Caco-2 (cell line): ENCODE results near the gene OR7C2. TPM values are rescaled to one million over a fixed set of nuclear protein-coding genes. Genes with fewer than 3 reads are reported as not detected.

Experiments used
- BruUV-seq: library from RNA; stranded (reverse); fragments of 400-500 nt; replicated peaks from 2 replicates; lab custom pipeline; 2021; lab: Mats Ljungman, UMichigan
- CTCF ChIA-PET: fragments of 300-600 bp; sonication (Branson Sonifier 250); formaldehyde crosslinking; loops from one replicate; lab custom pipeline; 2022; ENCODE audit warnings: antibody characterized with exemption; lab: Charles Lee
- POLR2A ChIA-PET: fragments of 300-600 bp; sonication (Branson Sonifier 250); formaldehyde crosslinking; loops from one replicate; lab custom pipeline; 2022; ENCODE audit warnings: antibody characterized with exemption; lab: Charles Lee
- DNase-seq, 2 experiments: peaks; one replicate each; pipeline versions ENCODE4 v3.0.0 to v3.0.0-alpha.2; 2020 to 2022
- H3K27me3 ChIP-seq: replicated peaks from 2 replicates; pipeline ENCODE4 v1.6.0; 2011; ENCODE audit warnings: low read length; ENCODE audit not compliant: control insufficient read depth, insufficient read depth
- H3K36me3 ChIP-seq: 2 replicates; pipeline ENCODE4 v1.5.1; 2011; ENCODE audit warnings: low read length; ENCODE audit not compliant: control insufficient read depth, insufficient read depth
- H3K4me1 ChIP-seq: fragments of 250-450 bp; sonication (Bioruptor Pico); 2 replicates; pipeline ENCODE4 v1.5.1; 2020; ENCODE audit warnings: mild to moderate bottlenecking
- H3K4me3 ChIP-seq: 2 replicates; pipeline ENCODE4 v1.5.1; 2011; ENCODE audit warnings: low read depth, mild to moderate bottlenecking, control low read depth, low read length
- H3K9me3 ChIP-seq: fragments of 250-450 bp; sonication (Bioruptor Pico); 2 replicates; pipeline ENCODE4 v1.5.1; 2020; ENCODE audit warnings: mild to moderate bottlenecking, moderate library complexity
- H3K27ac Mint-ChIP-seq: one replicate; pipeline ENCODE4 v1.8.0; 2022; ENCODE audit warnings: mixed read lengths; ENCODE audit not compliant: unreplicated experiment
- H3K27me3 Mint-ChIP-seq: one replicate; pipeline ENCODE4 v1.8.0; 2022; ENCODE audit warnings: mixed read lengths; ENCODE audit not compliant: insufficient read depth, unreplicated experiment
- H3K36me3 Mint-ChIP-seq: one replicate; pipeline ENCODE4 v1.8.0; 2022; ENCODE audit warnings: mild to moderate bottlenecking, mixed read lengths; ENCODE audit not compliant: insufficient read depth, unreplicated experiment
- H3K4me1 Mint-ChIP-seq: one replicate; pipeline ENCODE4 v1.8.0; 2022; ENCODE audit warnings: low read depth, mixed read lengths; ENCODE audit not compliant: unreplicated experiment
- H3K4me3 Mint-ChIP-seq: one replicate; pipeline ENCODE4 v1.8.0; 2022; ENCODE audit warnings: mild to moderate bottlenecking, moderate library complexity, mixed read lengths; ENCODE audit not compliant: unreplicated experiment
- H3K9me3 Mint-ChIP-seq: one replicate; pipeline ENCODE4 v1.8.0; 2022; ENCODE audit warnings: mixed read lengths; ENCODE audit not compliant: unreplicated experiment
- CTCF ChIP-seq, 2 experiments: fragments of 200-600 bp in 1 of 2; IDR thresholded peaks; 1 replicate in 1 of 2; 2 replicates in 1 of 2; pipeline versions ENCODE4 v1.5.1 to v1.8.0; 2011 to 2022; ENCODE audit warnings: antibody characterized with exemption in 1 of 2, control low read depth in 1 of 2, inconsistent platforms in 1 of 2, low read depth in 1 of 2, low read length in 1 of 2, mild to moderate bottlenecking in 1 of 2, moderate library complexity in 1 of 2; ENCODE audit not compliant: insufficient read depth in 1 of 2, severe bottlenecking in 1 of 2, unreplicated experiment in 1 of 2
- intact Hi-C: fragments of 100-400 bp; cut with micrococcal nuclease; formaldehyde crosslinking; loops from one replicate; pipeline ENCODE4 v1.10.0; 2022; ENCODE audit not compliant: unreplicated experiment
- total RNA-seq: library from RNA; stranded (reverse); gene quantifications from 2 replicates; pipeline ENCODE4 v1.2.3, GENCODE V29; 2022

OR7C2 gene
- total RNA-seq, 1 experiment from 2014 or later, result not detected

DNA sequence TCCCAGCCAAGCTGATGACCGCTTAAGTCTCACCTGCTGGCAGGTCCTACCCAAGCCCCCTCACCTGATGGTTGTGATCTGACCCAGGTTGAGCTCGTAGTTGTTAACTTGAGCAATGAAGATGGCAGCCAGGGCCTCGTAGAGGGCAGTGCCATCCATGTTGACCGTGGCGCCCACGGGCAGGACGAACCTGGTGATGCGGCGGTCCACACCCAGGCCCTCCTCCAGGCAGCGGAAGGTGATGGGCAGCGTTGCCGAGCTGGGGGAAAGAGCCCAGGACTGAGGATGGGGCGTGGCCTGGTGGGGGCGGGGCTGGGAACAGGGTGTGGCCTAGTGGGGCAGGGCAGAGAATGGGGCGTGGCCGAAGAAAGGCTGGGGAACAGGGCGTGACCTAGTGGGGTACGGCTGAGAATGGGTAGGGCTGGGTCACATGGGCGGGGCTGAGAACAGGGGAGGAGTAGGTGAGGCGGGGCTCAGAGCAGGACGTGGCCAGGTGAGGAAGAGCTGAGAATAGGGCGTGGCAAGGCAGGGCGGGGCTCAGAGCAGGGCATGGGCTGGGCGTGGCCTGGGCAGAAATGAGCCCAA is 12.9 kb downstream of the OR7C2 start:
- intact Hi-C loops, result no loop called here
- ChIA-PET POLR2A (interaction anchor here (0.5 kb wide), 1 partner anchor 239 kb away, joined by 3 read pairs; no protein-coding TSS in a partner anchor), CTCF (no interaction called here)
- Mint-ChIP-seq H3K9me3 (peaks cover 22% of the 10 kb centered on the region), H3K4me3 (no peak overlapping the region), H3K36me3 (no peaks in the 10 kb centered on the region), H3K4me1 (no peaks in the 10 kb centered on the region), H3K27ac (no peak overlapping the region), H3K27me3 (no peaks in the 10 kb centered on the region)
- DNase-seq, result peak in 1 of 2 experiments; percentile 34
- TF ChIP-seq CTCF (IDR thresholded peaks at IDR 0.05; ENCODE audit: insufficient read depth in 1 of 2, low read depth in 1 of 2, low read length in 1 of 2, severe bottlenecking in 1 of 2, unreplicated experiment in 1 of 2), result no peak
- Histone ChIP-seq H3K9me3 (no peaks in the 10 kb centered on the region), H3K4me3 (no peak overlapping the region), H3K36me3 (no peaks in the 10 kb centered on the region), H3K4me1 (no peaks in the 10 kb centered on the region), H3K27me3 (no peaks in the 10 kb centered on the region)
- no TSS peak for BruUV-seq

DNA sequence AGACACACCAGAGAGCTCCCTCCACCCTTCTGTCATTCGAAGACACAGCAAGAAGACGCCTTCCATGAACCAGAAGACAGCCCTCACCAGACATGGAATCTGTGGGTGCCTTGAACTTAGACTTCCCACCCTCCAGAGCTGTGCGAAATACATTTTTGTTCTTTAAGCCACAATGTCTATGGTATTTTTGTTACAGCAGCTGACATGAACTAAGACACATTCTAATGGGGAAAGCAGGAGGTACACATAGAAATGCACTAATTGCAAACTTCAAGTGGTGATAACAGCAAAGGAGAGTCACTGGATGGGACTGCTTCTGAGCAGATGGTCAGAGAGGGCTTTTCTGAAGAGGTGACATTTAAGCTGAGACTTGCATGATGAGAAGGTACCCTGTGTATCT is 16.2 kb downstream of the OR7C2 start:
- H3K9me3 ChIP-seq, result 0 out of 2 replicates have a peak, but pooled peaks cover 2% of the 10 kb centered on the region
- H3K27ac Mint-ChIP-seq, result no peak overlapping the region
- no peak for TF ChIP-seq CTCF (IDR thresholded peaks at IDR 0.05; ENCODE audit: insufficient read depth in 1 of 2, low read depth in 1 of 2, low read length in 1 of 2, severe bottlenecking in 1 of 2, unreplicated experiment in 1 of 2)
- no peak overlapping the region for H3K4me3 Mint-ChIP-seq
- H3K4me3 ChIP-seq, result no peak overlapping the region
- H3K9me3 Mint-ChIP-seq, result peaks cover 22% of the 10 kb centered on the region
- no peaks in the 10 kb centered on the region for H3K4me1 Mint-ChIP-seq
- no TSS peak for BruUV-seq
- DNase-seq, result no peak
- H3K36me3 ChIP-seq, result no peaks in the 10 kb centered on the region
- intact Hi-C loops, result no loop called here
- H3K27me3 ChIP-seq, result no peaks in the 10 kb centered on the region
- H3K4me1 ChIP-seq, result no peaks in the 10 kb centered on the region
- ChIA-PET CTCF (no interaction called here), POLR2A (no interaction called here)
- H3K27me3 Mint-ChIP-seq, result no peaks in the 10 kb centered on the region
- H3K36me3 Mint-ChIP-seq, result no peaks in the 10 kb centered on the region

DNA sequence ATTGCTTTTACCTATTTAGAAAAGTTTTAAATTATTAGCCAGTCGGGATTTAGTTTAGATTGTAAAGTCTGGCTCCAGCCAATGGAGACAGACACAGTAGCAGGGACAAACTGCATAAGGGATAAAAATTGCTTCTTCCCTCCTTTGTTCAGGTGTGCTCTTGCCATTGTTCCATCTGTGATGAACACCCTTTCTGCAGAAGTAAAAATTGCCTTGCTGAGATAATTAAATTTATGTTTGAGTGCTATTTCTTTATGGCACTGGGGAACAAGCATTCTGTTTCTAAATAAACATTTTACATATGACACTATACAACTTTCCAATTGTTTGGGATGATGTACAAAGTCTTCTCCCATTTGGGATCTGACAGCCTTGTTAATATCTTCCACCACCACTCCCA is 18.0 kb downstream of the OR7C2 start:
- no peak for TF ChIP-seq CTCF (IDR thresholded peaks at IDR 0.05; ENCODE audit: insufficient read depth in 1 of 2, low read depth in 1 of 2, low read length in 1 of 2, severe bottlenecking in 1 of 2, unreplicated experiment in 1 of 2)
- Histone ChIP-seq H3K9me3 (0 out of 2 replicates have a peak, but pooled peaks cover 2% of the 10 kb centered on the region), H3K36me3 (no peaks in the 10 kb centered on the region), H3K27me3 (no peaks in the 10 kb centered on the region), H3K4me3 (no peak overlapping the region), H3K4me1 (no peaks in the 10 kb centered on the region)
- Mint-ChIP-seq H3K27ac (no peak overlapping the region), H3K4me1 (no peaks in the 10 kb centered on the region), H3K4me3 (no peak overlapping the region), H3K36me3 (no peaks in the 10 kb centered on the region), H3K27me3 (no peaks in the 10 kb centered on the region), H3K9me3 (peaks cover 22% of the 10 kb centered on the region)
- CTCF ChIA-PET, result no interaction called here
- DNase-seq, result no peak
- POLR2A ChIA-PET, result no interaction called here
- intact Hi-C loops, result no loop called here
- no TSS peak for BruUV-seq
